Measurements from ENCODE around the gene OPN1SW.

OPN1SW gene

GRCh38 chr7:128755819-128756476, 19.6 kb downstream of the OPN1SW start:
- no peak for DNase-seq

DNA sequence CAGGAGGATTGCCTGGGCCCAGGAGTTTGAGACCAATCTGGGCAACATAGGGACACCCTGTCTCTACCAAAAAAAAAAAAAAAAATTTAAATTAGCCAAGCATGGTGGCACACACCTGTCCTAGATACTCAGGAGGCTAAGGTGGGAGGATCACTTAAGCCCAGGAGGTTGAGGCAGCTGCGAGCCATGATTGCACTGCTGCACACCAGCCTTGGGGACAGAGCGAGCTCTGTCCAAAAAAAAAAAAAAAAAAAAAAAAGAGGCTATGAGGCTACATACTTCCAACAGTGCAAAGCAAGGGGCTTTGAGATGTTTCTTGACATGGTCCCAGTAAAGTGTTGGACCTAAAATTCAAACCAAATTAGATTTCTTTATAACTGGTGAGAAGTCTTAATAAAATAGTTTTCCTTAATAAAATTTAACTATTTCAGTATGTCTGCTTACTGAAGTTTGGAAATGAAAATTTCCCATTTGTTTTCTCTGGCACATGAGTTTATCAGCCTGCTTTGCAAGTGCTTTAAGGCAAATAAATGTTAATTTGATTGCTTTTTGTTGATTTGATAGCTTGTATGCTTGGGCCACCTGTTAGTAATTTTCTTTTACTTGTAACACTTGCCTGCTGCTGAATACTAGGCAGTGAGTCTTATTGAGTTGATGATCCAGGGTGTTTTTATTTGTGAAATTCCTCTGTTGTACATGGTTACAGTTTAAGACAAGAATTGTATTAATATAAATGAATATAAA, 20.3 kb downstream of the OPN1SW start:
- DNase-seq: no peak

- DNase-seq: no peak
These were observed 23.3 kb downstream of the OPN1SW start for GRCh38 chr7:128752251-128752650.

- no peak for DNase-seq
These were observed 28.1 kb downstream of the OPN1SW start for GRCh38 chr7:128747327-128748079.

DNA sequence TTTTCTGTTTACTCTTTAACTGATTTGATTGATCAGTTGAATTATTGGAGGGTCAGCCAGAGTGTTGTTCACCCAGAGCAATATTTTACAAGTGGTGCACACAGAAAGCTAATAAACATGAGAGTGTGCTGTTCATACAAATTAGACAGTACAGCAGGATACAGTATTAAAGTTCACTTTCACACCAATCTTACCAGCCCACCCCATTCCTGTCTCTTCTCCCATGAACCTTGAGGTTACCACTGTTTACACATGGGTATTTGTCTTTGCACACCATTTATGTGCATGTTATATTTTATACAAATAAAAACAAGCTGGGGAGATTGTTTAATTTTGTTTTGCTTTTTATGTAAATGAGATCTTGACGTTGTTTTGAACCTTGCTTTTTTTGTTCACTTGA, 29.9 kb downstream of the OPN1SW start:
- DNase-seq: no peak

DNA sequence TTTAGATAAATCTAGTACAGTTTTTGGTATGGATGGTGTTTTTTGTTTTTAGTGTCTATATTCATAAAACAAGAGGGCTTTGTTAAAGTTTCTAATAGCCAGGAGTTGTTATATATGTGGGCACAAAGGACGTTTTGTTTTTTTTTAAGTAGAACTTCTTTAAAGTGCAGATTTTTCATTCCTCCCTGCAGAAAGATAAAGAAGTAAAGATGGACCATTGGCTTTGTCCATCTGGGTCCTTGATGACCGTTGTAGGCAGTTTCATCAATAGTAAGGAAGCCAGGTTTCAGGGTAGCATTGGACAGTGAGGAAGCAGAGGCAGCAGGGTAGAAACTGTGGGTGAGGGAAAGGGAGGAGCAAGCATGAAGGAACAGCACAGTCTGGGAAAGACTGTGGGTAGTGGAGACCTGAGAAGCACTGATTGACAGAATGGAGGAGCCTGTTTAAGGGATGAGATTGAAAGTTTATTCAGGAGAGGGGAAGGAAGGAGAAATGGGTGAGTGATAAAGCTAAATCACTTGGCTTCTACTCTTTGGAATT, 31.2 kb downstream of the OPN1SW start:
- DNase-seq: no peak

GRCh38 chr7:128743112-128743772, 32.4 kb downstream of the OPN1SW start:
- no peak for DNase-seq

GRCh38 chr7:128742206-128742605, 33.4 kb downstream of the OPN1SW start:
- no peak for DNase-seq

- DNase-seq: no peak
These were observed 34.1 kb downstream of the OPN1SW start for GRCh38 chr7:128741491-128741890.

GRCh38 chr7:128740996-128741395, 34.6 kb downstream of the OPN1SW start:
- DNase-seq: no peak

DNA sequence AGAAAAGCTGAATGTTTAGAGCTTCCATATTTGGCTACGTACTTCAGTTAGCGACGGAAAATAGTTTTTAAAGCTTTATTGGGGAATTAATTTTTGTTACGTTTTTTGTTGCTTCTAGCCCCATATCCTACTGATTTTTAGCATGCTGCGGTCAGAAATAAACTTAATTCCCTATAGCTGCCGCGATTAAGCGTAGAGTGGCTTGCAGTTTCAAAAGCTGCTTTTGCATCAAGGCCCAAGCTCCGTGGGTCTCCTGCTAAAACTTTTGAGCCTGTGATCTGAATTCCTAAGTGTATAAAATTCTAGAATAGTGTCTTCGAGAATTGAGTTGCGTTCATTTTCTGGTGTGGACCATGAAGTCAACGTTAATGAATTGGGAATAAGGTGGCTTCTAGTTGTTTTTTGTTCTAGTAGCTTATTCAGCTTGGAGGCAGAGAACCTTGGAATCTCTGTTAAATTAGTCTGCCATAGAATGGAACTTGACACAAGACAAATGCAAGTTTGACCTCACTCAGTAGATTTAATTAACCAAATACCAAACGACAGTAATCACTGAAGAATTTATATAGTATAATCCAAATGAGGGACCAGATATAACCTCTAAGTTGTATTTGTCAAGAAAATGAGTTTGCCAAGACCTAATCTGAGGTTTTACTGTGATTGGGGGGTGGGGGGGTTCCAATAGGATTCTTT, 35.5 kb downstream of the OPN1SW start:
- DNase-seq: no peak

- DNase-seq: peak; percentile 88
These were observed 36.3 kb downstream of the OPN1SW start, which contains the start of gene CALU for GRCh38 chr7:128739048-128739962. CALU (plus strand) TSS chr7:128739359; CDS start chr7:128748584, 9,225 bp downstream.

GRCh38 chr7:128738570-128739047, 37.0 kb downstream of the OPN1SW start:
- no peak for DNase-seq

DNA sequence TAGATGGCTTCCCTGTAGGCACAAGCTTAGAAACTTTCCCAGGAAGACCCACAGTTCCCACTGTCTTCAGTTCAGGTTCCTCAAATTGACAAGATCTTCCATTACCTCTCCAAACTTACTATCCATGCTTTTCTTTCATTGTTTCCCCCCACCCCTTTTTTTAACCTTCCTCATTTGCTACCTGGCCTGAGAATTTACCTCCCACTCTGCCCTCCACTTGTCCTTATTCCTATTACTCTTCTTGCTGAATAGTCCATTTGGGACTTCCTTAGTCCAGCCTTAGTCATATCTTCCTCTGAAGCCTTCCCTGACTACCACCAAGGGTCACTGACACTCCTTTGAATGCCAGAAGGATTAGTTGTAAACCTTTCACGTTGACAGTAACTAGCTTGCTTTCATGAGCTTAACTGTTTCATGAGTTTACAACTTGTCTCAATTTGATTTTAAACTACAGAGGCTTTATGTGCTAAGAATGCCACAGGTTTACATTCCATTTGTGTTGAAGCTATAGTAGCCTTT, 37.7 kb downstream of the OPN1SW start:
- no peak for DNase-seq

GRCh38 chr7:128737441-128737840, 38.2 kb downstream of the OPN1SW start:
- no peak for DNase-seq

DNA sequence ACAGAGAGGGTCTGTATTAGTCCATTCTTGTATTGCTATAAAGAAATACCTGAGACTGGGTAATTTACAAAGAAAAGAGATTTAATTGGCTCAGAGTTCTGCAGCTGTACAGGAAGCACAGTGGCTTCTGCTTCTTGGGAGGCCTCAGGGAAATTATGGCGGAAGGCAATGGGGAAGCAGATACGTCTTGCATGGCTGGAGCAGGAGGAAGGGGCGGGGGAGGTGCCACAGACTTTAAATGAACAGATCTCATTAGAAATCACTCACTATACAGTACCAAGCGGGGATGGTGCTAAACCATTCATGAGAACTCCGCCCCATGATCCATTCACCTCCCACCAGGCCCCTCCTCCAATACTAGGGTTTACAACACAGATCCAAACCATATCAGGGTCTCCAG, 40.2 kb downstream of the OPN1SW start:
- no peak for DNase-seq

GRCh38 chr7:128734890-128735289, 40.7 kb downstream of the OPN1SW start:
- no peak for DNase-seq

- no peak for DNase-seq
These were observed 42.3 kb downstream of the OPN1SW start for GRCh38 chr7:128733278-128733645.

- DNase-seq: no peak
These were observed 42.9 kb downstream of the OPN1SW start for GRCh38 chr7:128732521-128733277.

- DNase-seq: no peak
These were observed 44.4 kb downstream of the OPN1SW start for GRCh38 chr7:128731184-128731583.

Measured in activated CD4-positive, alpha-beta T cell treated with anti-CD3 and anti-CD28 coated beads for 1 hour (primary cell).